GM18511 (cell line): ENCODE measurements around the gene SLC30A7.
"Not testable (repeated sequence)": the region's sequence is repeated elsewhere in the genome, so short reads cannot be mapped to it uniquely, and the experiment has no call there.

Experiments
- ATAC-seq: cut with Tn5 transposase; IDR thresholded peaks from one replicate; pipeline ENCODE4 v1.9.1; 2021; ENCODE audit warnings: mild to moderate bottlenecking, moderate library complexity; ENCODE audit not compliant: unreplicated experiment

Gene SLC30A7, protein sequence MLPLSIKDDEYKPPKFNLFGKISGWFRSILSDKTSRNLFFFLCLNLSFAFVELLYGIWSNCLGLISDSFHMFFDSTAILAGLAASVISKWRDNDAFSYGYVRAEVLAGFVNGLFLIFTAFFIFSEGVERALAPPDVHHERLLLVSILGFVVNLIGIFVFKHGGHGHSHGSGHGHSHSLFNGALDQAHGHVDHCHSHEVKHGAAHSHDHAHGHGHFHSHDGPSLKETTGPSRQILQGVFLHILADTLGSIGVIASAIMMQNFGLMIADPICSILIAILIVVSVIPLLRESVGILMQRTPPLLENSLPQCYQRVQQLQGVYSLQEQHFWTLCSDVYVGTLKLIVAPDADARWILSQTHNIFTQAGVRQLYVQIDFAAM

DNA sequence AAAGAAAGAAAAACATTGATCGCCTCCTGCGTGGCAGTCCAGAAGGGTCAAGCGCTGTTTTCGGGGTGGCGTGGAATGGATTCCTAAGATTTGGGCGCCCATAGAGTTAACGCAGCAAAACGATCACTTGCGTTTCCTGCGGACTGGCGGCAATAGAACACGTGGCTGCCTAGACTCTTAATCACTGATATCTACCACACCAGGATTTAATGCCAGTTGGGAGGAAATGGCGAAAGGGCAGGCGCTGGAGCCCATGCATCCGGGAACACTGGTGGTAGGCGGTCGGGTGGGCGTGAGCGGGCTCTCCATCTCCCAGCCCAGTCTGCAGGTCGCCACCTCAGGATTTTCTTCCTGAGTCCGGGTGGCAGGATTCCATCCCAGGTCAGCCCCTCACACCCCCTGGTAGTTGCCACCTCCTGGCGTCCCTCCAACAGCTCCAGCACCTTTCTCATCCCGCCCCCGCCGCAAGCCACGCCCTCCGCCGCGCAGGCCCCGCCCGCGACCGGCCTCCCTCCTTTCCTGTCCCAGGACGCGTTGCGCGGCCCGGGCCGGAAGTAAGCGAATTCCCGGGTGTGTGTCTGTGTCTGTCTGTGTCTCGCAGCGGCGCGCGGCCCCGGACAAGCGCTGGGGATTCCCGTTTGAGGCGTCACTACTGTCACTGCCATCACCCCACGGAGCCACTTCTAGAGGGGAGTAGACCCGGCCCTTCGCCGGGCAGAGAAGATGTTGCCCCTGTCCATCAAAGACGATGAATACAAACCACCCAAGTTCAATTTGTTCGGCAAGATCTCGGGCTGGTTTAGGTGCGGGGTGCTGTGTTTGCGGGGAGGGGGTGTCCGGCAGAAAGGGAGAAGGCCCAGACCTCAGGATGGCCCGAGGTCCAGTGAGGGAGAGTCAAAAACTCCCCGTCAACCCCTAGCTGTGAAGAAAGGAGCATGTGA, at the start of gene SLC30A7:
Gene SLC30A7, plus strand, starts transcription at position 551 of the 941 bp plus-strand sequence. Its CDS starts 173 bp downstream, at position 724.
- peak; percentile 73 for ATAC-seq

- ATAC-seq, result no peak
Measured at GRCh38 chr1:100847361-100848082, 48.4 kb upstream of the SLC30A7 start.

- no peak for ATAC-seq
Measured at GRCh38 chr1:100851726-100852125, 44.2 kb upstream of the SLC30A7 start.

DNA sequence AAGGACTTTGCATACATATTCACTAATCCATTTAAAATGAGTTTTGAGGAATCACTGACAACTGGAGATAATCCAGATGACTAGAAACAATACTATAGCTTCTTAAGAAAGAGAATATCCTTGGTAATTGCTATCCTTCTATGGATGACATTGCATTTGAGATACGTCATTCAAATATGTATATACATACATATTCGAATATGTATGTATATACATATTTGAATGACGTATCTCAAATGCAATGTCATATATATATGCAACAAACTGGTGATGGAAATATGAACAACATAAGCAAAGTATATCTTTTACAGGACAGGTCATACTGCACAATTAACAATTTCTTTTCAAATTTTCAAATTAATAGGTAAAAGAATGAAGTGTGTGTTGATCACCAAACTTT, 42.9 kb upstream of the SLC30A7 start:
- no peak for ATAC-seq

GRCh38 chr1:100855116-100855515, 40.8 kb upstream of the SLC30A7 start:
- not testable (repeated sequence) for ATAC-seq

- ATAC-seq, result no peak
Measured at GRCh38 chr1:100860397-100860991, 35.4 kb upstream of the SLC30A7 start.

DNA sequence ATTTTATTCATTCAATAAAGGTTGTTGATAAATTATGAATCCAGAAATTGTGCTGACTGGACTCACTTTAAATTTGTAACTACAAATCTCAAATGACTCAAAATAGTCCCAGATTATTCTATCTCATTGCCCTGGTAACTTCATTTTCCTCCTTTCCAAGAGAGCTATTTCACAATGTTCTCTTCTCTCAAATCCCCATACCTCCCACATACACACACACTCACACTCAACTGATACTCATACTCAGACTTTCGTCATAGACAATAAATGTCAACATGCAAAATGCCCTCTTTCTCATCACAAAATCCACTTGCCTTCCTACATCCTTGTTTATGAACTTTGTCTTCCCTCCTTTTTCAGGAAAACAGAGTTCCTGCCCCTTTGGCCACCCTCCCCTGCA, 34.5 kb upstream of the SLC30A7 start:
- ATAC-seq, result no peak

DNA sequence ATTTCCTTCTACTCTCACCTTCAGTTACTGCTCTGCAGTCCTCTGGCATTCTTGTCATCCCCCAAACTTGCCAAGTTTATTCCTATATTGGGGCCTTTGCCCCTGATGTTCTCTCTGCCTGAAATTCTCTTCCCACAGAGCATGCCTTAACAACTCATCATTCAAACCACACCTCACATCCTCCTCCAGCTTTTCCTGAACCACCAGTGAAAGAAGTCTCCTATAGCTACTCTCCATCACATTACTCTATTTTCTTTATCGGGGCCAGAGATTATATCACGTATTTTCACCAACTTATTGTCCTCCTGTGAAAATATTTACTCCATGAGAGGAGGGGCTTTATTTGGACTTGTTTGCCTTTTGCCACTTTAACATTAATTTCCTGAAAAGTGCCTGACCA, 33.3 kb upstream of the SLC30A7 start:
- no peak for ATAC-seq

DNA sequence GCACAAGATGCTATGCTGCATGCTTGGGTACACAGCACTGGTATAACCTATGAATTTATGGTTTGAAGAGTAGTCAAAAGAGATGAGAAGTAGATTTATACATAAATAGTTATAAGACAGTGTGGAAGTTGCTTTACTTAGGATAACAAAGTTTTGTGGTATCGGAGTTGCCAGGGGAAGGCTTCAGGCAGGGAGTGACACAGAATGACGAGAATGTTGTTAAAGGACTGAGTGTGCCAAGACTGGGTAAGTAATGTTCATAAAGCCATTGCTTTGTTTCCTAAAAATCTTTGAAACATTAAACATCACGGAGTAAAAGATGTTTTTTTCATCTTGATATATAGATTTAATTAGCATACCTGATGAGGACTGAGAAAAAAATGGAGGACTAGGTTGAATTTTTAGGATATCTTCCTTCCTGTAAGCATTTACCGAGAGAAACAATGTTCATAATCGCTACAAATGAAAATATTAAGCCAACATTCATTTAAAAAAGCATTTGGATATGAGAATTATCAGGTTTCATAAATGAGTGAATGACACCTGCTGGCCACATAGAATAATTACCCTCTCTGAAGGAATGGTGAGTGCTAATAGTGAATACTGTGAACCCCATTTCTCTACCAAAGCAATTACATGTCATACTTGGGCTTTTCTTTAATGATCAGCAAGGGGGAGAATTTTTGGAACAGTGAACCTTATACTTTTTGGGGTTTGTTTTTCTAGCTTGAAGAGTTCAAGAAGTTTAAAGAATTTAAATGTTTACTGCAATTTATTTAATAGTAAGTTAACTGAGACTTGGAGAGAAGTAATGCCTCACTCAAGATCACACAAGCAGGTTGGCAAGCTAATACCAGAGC, 29.6 kb upstream of the SLC30A7 start:
- ATAC-seq, result peak; percentile 70

GRCh38 chr1:100866901-100867206, 29.0 kb upstream of the SLC30A7 start:
- ATAC-seq, result no peak

DNA sequence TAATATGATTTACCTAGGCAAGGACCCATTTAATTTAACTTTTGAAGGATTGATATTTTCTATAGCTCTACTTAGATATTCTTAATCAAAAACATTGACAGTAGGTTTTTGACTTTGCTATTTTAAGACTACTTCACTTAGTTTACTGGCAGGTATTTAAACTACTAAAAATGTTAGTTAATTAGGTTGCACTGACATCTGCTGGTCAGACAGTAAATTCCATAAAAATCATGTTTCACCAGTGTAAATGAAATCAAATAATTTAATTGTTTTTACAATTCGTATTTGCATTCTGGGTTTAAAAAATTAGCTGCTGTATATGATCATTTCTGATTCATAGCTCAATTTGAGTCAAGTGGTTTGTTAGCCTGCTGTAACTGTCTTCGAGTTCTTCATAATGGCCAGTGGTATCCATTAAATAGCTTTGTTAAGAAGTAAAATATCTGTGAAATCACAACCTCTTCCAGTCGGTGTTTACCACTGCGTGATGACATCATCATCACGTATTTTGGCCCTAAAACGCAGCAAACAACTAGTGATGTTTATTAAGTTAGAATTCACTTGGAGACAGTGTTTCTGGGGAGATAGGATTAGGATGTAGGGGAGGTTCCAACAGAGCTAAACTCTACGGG, 27.4 kb upstream of the SLC30A7 start:
- no peak for ATAC-seq

- no peak for ATAC-seq
Measured at GRCh38 chr1:100869996-100870395, 25.9 kb upstream of the SLC30A7 start.

DNA sequence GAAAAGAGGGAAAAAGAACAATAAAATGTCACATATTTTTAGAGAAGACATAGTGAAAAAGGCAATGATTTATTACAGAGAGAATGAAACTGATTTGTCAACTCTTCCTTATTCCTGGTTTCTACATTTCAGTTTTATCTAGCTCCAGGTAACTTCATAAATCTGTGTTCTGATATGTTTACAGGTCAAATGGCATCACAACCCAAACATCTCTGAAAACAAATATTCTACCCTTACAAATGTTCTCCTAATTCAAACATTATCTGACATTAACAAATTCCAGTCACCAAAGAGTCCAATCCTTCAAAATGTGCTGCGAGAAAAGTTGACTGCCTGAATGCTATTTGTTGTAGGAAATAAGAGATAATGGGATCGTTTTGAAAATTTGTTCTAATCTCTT, 21.5 kb upstream of the SLC30A7 start:
- ATAC-seq, result no peak

GRCh38 chr1:100875228-100875627, 20.7 kb upstream of the SLC30A7 start:
- ATAC-seq, result no peak

GRCh38 chr1:100876291-100876690, 19.6 kb upstream of the SLC30A7 start:
- no peak for ATAC-seq

DNA sequence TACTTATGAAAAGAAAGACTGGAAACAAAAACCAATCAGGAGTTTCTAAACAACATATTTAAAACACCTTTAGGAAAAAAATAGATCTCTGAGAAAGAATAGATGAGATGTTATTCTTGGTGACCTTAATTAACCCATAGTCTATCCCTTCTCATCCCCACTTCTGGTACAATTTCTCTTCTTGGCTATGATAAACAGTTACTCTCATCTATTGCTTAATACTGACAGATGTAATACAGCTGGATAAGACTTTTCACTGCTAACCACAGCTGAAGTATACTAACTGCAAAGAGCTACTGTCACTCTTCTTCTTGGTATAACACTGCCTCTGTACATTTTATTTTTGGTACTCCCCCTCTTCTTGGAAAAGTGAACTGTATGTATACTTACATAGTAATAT, 16.5 kb upstream of the SLC30A7 start:
- ATAC-seq, result no peak

- no peak for ATAC-seq
Measured at GRCh38 chr1:100881687-100882086, 14.2 kb upstream of the SLC30A7 start.

GRCh38 chr1:100882698-100883097, 13.2 kb upstream of the SLC30A7 start:
- ATAC-seq, result no peak

DNA sequence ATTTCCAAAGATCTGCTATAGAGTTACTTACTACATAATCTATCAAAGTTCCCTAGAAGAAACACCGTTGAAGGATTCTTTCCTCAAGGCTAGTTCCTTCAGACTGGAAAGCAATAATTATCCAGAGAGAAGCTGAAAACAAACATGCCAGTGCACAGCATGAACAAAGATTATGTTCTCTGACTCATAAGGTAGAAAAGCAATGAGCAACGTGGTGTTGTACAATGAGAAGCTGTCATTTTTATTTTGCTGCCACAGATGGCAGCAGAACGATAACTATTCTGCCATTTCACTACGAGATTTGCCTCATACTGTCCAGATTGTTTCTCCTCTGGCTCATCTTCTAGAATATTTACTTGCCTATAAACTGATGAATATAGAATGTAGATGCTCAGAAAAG, 11.9 kb upstream of the SLC30A7 start:
- ATAC-seq, result no peak

DNA sequence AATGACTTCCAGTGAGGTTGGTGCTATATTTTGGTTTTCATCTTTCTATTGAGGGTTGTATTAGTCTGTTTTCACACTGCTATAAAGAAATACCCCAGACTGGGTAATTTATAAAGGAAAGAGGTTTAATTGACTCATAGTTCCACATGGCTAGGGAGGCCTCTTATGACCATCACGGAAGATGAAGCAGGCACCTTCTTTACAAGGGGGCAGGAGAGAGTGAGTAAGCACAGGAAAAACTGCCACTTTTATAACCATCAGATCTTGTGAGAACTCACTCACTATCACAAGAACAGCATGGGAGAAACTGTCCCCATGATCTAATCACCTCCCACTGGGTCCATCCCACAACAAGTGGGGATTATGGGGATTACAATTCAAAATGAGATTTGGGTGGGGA, 6.9 kb upstream of the SLC30A7 start:
- not testable (repeated sequence) for ATAC-seq
